Midbrain (tissue), 1 donor: ENCODE results near the gene TNFSF11.

Source experiments
- DNase-seq: peaks from one replicate; lab custom pipeline; 2025; lab: John Stamatoyannopoulos, UW

The TNFSF11 gene

GRCh38 chr13:42611086-42611779 is 37.3 kb downstream of the TNFSF11 start:
- DNase-seq = no peak

GRCh38 chr13:42612021-42612765 is 38.2 kb downstream of the TNFSF11 start:
- DNase-seq = no peak

- no peak for DNase-seq
Measured at GRCh38 chr13:42614436-42615035, 40.6 kb downstream of the TNFSF11 start.

- no peak for DNase-seq
Measured at GRCh38 chr13:42615691-42616090, 41.7 kb downstream of the TNFSF11 start.

GRCh38 chr13:42617221-42617620 is 43.3 kb downstream of the TNFSF11 start:
- no peak for DNase-seq

- DNase-seq = no peak
Measured at GRCh38 chr13:42623916-42624315, 50.0 kb downstream of the TNFSF11 start.

GRCh38 chr13:42625611-42626010 is 51.7 kb downstream of the TNFSF11 start:
- DNase-seq = no peak

GRCh38 chr13:42626176-42626860 is 52.4 kb downstream of the TNFSF11 start:
- no peak for DNase-seq

GRCh38 chr13:42628666-42629065 is 54.7 kb downstream of the TNFSF11 start:
- DNase-seq = no peak

- no peak for DNase-seq
Measured at GRCh38 chr13:42631181-42631580, 57.2 kb downstream of the TNFSF11 start.

GRCh38 chr13:42633495-42633894 is 59.5 kb downstream of the TNFSF11 start:
- DNase-seq = no peak

- DNase-seq = no peak
Measured at GRCh38 chr13:42638101-42638500, 64.1 kb downstream of the TNFSF11 start.

- DNase-seq = no peak
Measured at GRCh38 chr13:42638886-42639285, 64.9 kb downstream of the TNFSF11 start.

- no peak for DNase-seq
Measured at GRCh38 chr13:42643076-42643475, 69.1 kb downstream of the TNFSF11 start.

- no peak for DNase-seq
Measured at GRCh38 chr13:42644841-42645240, 70.9 kb downstream of the TNFSF11 start.

- DNase-seq = no peak
Measured at GRCh38 chr13:42645717-42646116, 71.8 kb downstream of the TNFSF11 start.

GRCh38 chr13:42649141-42649540 is 75.2 kb downstream of the TNFSF11 start:
- no peak for DNase-seq

GRCh38 chr13:42649831-42650230 is 75.9 kb downstream of the TNFSF11 start:
- no peak for DNase-seq

GRCh38 chr13:42650506-42650905 is 76.6 kb downstream of the TNFSF11 start:
- no peak for DNase-seq

GRCh38 chr13:42651936-42652641 is 78.1 kb downstream of the TNFSF11 start:
- no peak for DNase-seq

GRCh38 chr13:42652642-42653415 is 78.9 kb downstream of the TNFSF11 start:
- DNase-seq = no peak
